Kidney (tissue), 14 donors: Measurements from ENCODE around the gene RAB20. TPM values are rescaled to one million over a fixed set of nuclear protein-coding genes. Genes with fewer than 3 reads are reported as not detected.

Experiments used
- DNase-seq, 5 donors: peaks; one replicate each; pipeline ENCODE4 v3.0.0-alpha.2; 2013 to 2020
- FAIRE-seq: peaks from 2 replicates; lab custom pipeline; 2012; peaks lifted over from hg19 to GRCh38; lab: Jason Lieb, UNC
- H3K27ac ChIP-seq, 2 donors: one replicate each; pipeline ENCODE4 v1.7.0; 2013; ENCODE audit warnings: low read depth in 2 of 2, low read length in 2 of 2, inconsistent platforms in 1 of 2
- H3K27me3 ChIP-seq: one replicate; pipeline ENCODE4 v1.7.1; 2013; ENCODE audit warnings: low read length, inconsistent platforms; ENCODE audit not compliant: control insufficient read depth, insufficient read depth
- H3K36me3 ChIP-seq, 3 donors: one replicate each; pipeline versions ENCODE4 v1.7.0 to v1.7.1; 2013; ENCODE audit warnings: low read length in 3 of 3, control low read depth in 1 of 3, inconsistent platforms in 1 of 3; ENCODE audit not compliant: insufficient read depth in 3 of 3, control insufficient read depth in 2 of 3
- H3K4me1 ChIP-seq, 3 donors: one replicate each; pipeline versions ENCODE4 v1.7.0 to v1.7.1; 2013; ENCODE audit warnings: low read length in 3 of 3, inconsistent platforms in 1 of 3, low read depth in 1 of 3; ENCODE audit not compliant: control insufficient read depth in 2 of 3, insufficient read depth in 2 of 3
- H3K4me3 ChIP-seq, 3 donors: one replicate each; pipeline versions ENCODE4 v1.7.0 to v1.8.1; 2013; ENCODE audit warnings: low read length in 3 of 3, control low read depth in 1 of 3, inconsistent platforms in 1 of 3
- H3K9ac ChIP-seq, 3 donors: one replicate each; pipeline versions ENCODE4 v1.7.0 to v1.7.1; 2013; ENCODE audit warnings: low read length in 3 of 3, control low read depth in 1 of 3, inconsistent platforms in 1 of 3
- H3K9me3 ChIP-seq, 3 donors: one replicate each; pipeline versions ENCODE4 v1.7.0 to v1.7.1; 2013; ENCODE audit warnings: low read length in 3 of 3, control low read depth in 1 of 3, inconsistent platforms in 1 of 3; ENCODE audit not compliant: control insufficient read depth in 2 of 3, insufficient read depth in 1 of 3
- intact Hi-C: fragments of 100-400 bp; cut with DNase I; formaldehyde crosslinking; loops from one replicate; pipeline ENCODE4 v1.11.1; 2022
- polyA plus RNA-seq: library from polyadenylated mRNA; stranded (reverse); fragments of 350-450 nt; fragmentation: Illumina TruSeq; extraction: RNeasy Lipid Tissue Mini Kit (QIAGEN cat#74804); gene quantifications from one replicate; pipeline ENCODE4 v1.2.3, GENCODE V29; 2014; ENCODE audit warnings: low read depth, low replicate concordance; ENCODE audit not compliant: insufficient read depth
- total RNA-seq: library from RNA; stranded (reverse); fragmentation: NEBNext Ultra II Directional; extraction: Animal tissue kit (Norgen Biotek cat#: 25700); gene quantifications from one replicate; pipeline ENCODE4 v1.2.1, GENCODE V29; 2021
- TF ChIP-seq, protein P1 (sequence below): IDR thresholded peaks from 3 replicates; pipeline ENCODE4 v1.5.1; 2012; ENCODE audit warnings: mild to moderate bottlenecking, moderate library complexity, borderline replicate concordance; ENCODE audit not compliant: insufficient read depth; ENCODE audit errors: extremely low read depth
- donor health status: control.
- donor health status: control.
- donor health status: control.
- donor health status: control.
- donor health status: control.
- donor health status: DM: yes; HTN: yes; CAD: no.
- donor health status: Normal renal cell carcinoma (clear cell type).

Gene RAB20
- total and polyA plus RNA-seq, 2 donors from 2014 or later: 33.6 to 47.7 TPM

DNA sequence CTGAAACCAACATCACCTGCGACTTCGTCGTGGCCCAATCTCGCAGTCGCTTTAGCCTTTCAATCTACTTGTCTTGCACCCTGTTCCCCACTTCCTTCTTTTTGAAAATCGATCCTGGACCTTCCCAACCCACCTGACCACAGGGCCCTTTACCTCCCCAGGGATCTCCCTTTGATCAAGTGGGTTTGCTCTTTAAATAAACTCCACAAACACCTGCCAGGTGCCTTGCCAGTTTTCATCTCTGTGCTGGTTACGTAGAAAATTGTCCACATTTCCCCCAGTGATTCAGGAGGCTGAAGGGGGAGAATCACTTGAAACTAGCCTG lies 14.5 kb upstream of the RAB20 start:
- H3K4me1 ChIP-seq: peaks cover 0 to 5% (median 0%) of the 10 kb centered on the region in 3 donors
- H3K36me3 ChIP-seq: no peaks in the 10 kb centered on the region
- H3K9ac ChIP-seq: no peak overlapping the region
- H3K27ac ChIP-seq: no peak overlapping the region
- no peak for FAIRE-seq
- H3K4me3 ChIP-seq: no peak overlapping the region
- no peaks in the 10 kb centered on the region for H3K9me3 ChIP-seq
- intact Hi-C loops: no loop called here
- H3K27me3 ChIP-seq: no peaks in the 10 kb centered on the region
- no peak for DNase-seq
- TF ChIP-seq, protein P1, sequence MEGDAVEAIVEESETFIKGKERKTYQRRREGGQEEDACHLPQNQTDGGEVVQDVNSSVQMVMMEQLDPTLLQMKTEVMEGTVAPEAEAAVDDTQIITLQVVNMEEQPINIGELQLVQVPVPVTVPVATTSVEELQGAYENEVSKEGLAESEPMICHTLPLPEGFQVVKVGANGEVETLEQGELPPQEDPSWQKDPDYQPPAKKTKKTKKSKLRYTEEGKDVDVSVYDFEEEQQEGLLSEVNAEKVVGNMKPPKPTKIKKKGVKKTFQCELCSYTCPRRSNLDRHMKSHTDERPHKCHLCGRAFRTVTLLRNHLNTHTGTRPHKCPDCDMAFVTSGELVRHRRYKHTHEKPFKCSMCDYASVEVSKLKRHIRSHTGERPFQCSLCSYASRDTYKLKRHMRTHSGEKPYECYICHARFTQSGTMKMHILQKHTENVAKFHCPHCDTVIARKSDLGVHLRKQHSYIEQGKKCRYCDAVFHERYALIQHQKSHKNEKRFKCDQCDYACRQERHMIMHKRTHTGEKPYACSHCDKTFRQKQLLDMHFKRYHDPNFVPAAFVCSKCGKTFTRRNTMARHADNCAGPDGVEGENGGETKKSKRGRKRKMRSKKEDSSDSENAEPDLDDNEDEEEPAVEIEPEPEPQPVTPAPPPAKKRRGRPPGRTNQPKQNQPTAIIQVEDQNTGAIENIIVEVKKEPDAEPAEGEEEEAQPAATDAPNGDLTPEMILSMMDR: no peak

DNA sequence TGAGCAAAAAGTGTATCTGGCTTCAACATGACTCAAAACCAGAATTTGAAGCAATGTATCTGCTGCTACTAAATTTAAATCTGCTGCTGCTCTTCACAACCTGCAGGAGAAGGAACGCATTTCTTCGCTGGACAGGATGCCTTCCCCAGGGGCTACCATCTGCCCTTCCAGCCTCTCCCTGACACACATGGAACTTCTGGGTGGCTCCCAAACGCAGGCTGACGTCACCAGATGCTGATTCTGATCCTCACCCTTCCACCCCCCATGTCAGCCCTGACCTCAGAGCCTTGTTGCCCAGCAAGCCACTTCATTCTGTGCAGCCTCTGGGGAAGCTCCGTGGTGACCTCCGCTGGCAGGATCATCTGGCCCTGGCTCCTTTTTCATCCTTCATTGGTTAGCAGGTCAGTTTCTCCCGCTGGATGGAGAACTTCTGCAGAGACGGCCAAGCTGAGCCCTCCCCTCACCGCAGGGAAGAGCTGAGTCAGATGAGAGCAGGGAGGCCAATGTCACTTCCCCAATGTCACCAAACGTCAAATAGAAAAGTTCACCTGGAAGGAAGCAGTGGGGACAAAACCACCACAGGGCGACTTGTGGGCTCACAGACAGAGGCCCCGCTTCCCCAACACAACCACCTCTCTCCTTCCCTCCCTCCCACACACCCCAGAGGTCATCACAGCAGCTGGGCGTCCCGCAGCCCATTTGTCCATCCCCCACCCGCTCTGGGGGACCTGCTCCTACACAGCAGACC lies 14.0 kb upstream of the RAB20 start:
- TF ChIP-seq, protein P1: no peak
- Histone ChIP-seq H3K27ac (no peak overlapping the region), H3K36me3 (no peaks in the 10 kb centered on the region), H3K27me3 (no peaks in the 10 kb centered on the region), H3K4me1 (peaks cover 0 to 5% (median 0%) of the 10 kb centered on the region in 3 donors), H3K9me3 (no peaks in the 10 kb centered on the region), H3K9ac (no peak overlapping the region), H3K4me3 (no peak overlapping the region)
- no peak for FAIRE-seq
- peak in 1 of 5 donors; percentile 40 for DNase-seq
- intact Hi-C loops: no loop called here

DNA sequence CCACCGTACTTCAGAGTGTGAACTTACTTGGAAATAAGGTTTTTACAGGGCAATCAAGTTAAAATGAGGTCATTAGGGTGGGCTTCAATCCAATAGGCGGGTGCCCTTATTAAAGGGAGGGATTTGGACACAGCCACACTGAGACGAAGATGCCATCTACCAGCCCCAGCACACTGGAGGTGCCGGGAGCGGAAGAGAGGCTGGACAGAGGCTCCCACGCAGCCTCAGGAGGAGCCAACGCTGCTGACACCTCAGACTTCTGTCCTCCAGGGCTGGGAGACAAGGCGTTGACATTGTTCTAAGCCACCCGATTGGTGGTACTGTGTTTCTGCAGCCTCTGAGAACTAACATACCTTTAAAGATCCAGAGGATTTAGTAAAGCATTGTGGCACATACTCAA lies 12.6 kb upstream of the RAB20 start:
- intact Hi-C loops: no loop called here
- Histone ChIP-seq H3K27ac (no peak overlapping the region), H3K4me3 (no peak overlapping the region)

More for the DNA sequence above, 12.6 kb upstream of the RAB20 start:
- TF ChIP-seq, protein P1: no peak
- no peaks in the 10 kb centered on the region for H3K9me3 ChIP-seq
- peaks cover 0 to 5% (median 0%) of the 10 kb centered on the region in 3 donors for H3K4me1 ChIP-seq
- H3K27me3 ChIP-seq: no peaks in the 10 kb centered on the region
- no peaks in the 10 kb centered on the region for H3K36me3 ChIP-seq
- DNase-seq (peak in 2 of 5 donors; percentile 27 to 39), FAIRE-seq (no peak)
- no peak overlapping the region for H3K9ac ChIP-seq
